Mesendoderm (in vitro differentiated cells): Measurements from ENCODE around the gene PARD3.
"Not testable (repeated sequence)": the region's sequence is repeated elsewhere in the genome, so short reads cannot be mapped to it uniquely, and the experiment has no call there.

Experiments used
- DNase-seq: peaks from one replicate; pipeline ENCODE4 v3.0.0; 2013
- H2AK5ac ChIP-seq: 2 replicates; pipeline ENCODE4 v1.6.1; 2013; ENCODE audit warnings: low read length, inconsistent platforms
- H2BK120ac ChIP-seq: 2 replicates; pipeline ENCODE4 v1.6.1; 2013; ENCODE audit warnings: low read depth, mild to moderate bottlenecking, low read length, moderate library complexity, mixed read lengths
- H2BK15ac ChIP-seq: replicated peaks from 2 replicates; pipeline ENCODE4 v1.6.1; 2013; ENCODE audit warnings: low read depth, mild to moderate bottlenecking, moderate library complexity
- H2BK5ac ChIP-seq: 2 replicates; pipeline ENCODE4 v1.6.1; 2013; ENCODE audit warnings: low read length, inconsistent platforms
- H3K18ac ChIP-seq: 2 replicates; pipeline ENCODE4 v1.6.1; 2013; ENCODE audit warnings: mild to moderate bottlenecking, low read length, mixed read lengths
- H3K23ac ChIP-seq: one replicate; pipeline ENCODE4 v1.6.1; 2013; ENCODE audit warnings: low read length
- H3K27ac ChIP-seq: 2 replicates; pipeline ENCODE4 v1.5.1; 2013; ENCODE audit warnings: low read depth, mild to moderate bottlenecking, inconsistent platforms, low read length, moderate library complexity
- H3K27me3 ChIP-seq: 2 replicates; pipeline ENCODE4 v1.6.1; 2013; ENCODE audit warnings: low read length, control low read depth, mild to moderate bottlenecking, inconsistent platforms; ENCODE audit not compliant: insufficient read depth, poor library complexity
- H3K36me3 ChIP-seq: 2 replicates; pipeline ENCODE4 v1.6.1; 2013; ENCODE audit warnings: low read length, inconsistent platforms; ENCODE audit not compliant: control insufficient read depth, insufficient read depth
- H3K4ac ChIP-seq: one replicate; pipeline ENCODE4 v1.6.1; 2013; ENCODE audit warnings: low read depth, mild to moderate bottlenecking, low read length, moderate library complexity
- H3K4me1 ChIP-seq: 2 replicates; pipeline ENCODE4 v1.6.1; 2013; ENCODE audit warnings: low read depth, low read length, inconsistent platforms; ENCODE audit not compliant: control insufficient read depth
- H3K4me2 ChIP-seq: 2 replicates; pipeline ENCODE4 v1.6.1; 2013; ENCODE audit warnings: low read length
- H3K4me3 ChIP-seq: 2 replicates; pipeline ENCODE4 v1.5.1; 2013; ENCODE audit warnings: mild to moderate bottlenecking, low read length
- H3K56ac ChIP-seq: one replicate; pipeline ENCODE4 v1.6.1; 2013; ENCODE audit warnings: low read length
- H3K79me1 ChIP-seq: 2 replicates; pipeline ENCODE4 v1.6.1; 2013; ENCODE audit warnings: low read length, inconsistent platforms
- H3K79me2 ChIP-seq: 2 replicates; pipeline ENCODE4 v1.6.1; 2013; ENCODE audit warnings: mild to moderate bottlenecking, low read length; ENCODE audit not compliant: control insufficient read depth, insufficient read depth
- H3K9ac ChIP-seq: 2 replicates; pipeline ENCODE4 v1.6.1; 2013; ENCODE audit warnings: low read length, inconsistent platforms
- H4K5ac ChIP-seq: one replicate; pipeline ENCODE4 v1.6.1; 2013; ENCODE audit warnings: low read length
- H4K8ac ChIP-seq: one replicate; pipeline ENCODE4 v1.6.1; 2013; ENCODE audit warnings: low read depth, mild to moderate bottlenecking, control low read depth, low read length, moderate library complexity
- WGBS: extraction: QIAGEN DNeasy Blood & Tissue Kit; methylation state at CpG from one replicate; pipeline ENCODE4 v1.1.7; 2013; ENCODE audit warnings: low lambda C conversion rate, missing lambda C conversion rate; ENCODE audit not compliant: insufficient coverage; ENCODE audit errors: extremely low coverage; 5-methylcytosine and 5-hydroxymethylcytosine counted together

Gene PARD3

DNA sequence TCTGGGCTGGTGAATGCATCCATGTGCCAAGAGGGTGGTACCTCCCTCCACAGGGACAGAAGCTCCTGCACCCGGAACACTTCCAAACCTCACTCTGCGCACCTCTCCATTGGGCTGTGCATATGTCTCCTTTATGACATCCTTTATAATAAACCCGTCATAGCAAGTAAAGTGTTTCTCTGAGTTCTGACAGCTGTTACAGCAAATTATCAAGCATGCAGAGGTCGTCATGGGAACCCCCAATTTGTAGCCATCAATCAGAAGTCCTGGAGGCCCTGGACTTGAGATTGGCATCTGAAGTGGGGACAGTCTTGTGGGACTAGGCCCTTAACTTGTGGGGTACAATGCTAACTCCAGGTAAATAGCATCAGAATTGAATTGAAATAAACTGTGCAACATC is 29.4 kb upstream of the PARD3 start:
- Histone ChIP-seq H3K27me3 (no peaks in the 10 kb centered on the region), H3K4me1 (no peaks in the 10 kb centered on the region), H3K18ac (no peak overlapping the region), H3K27ac (no peak overlapping the region), H2BK120ac (no peak overlapping the region), H3K79me2 (no peaks in the 10 kb centered on the region), H3K36me3 (no peaks in the 10 kb centered on the region), H4K5ac (no peak overlapping the region), H3K4me2 (no peak overlapping the region), H2BK15ac (no peak overlapping the region), H3K4me3 (no peak overlapping the region), H3K4ac (no peak overlapping the region), H3K23ac (no peak overlapping the region), H4K8ac (no peak overlapping the region), H3K79me1 (no peaks in the 10 kb centered on the region), H3K56ac (no peak overlapping the region), H2BK5ac (no peak overlapping the region), H2AK5ac (no peak overlapping the region), H3K9ac (no peak overlapping the region)
- WGBS = no CpG with 5 or more reads among the region's 4 CpGs
- no peak for DNase-seq

DNA sequence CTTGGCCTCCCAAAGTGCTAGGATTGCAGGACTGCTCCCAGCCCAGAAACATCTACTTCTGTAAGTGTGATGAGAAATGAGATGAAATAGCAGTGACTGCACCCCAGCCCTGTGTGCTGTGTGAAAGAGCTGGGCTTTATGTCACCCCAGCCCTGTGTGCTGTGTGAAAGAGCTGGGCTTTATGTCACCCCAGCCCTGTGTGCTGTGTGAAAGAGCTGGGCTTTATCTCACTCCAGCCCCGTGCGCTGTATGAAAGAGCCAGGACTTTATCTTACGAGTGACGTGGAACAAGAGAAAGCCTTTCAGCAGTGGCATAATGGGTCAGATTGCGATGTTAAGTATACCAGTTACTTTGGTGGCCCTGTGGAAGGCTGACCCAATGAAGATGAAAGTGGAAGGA is 28.4 kb upstream of the PARD3 start:
- not testable (repeated sequence) for H2BK120ac ChIP-seq, H3K79me2 ChIP-seq, H3K4me1 ChIP-seq, H3K9ac ChIP-seq, H3K4me2 ChIP-seq, H3K27ac ChIP-seq, H2AK5ac ChIP-seq, H2BK5ac ChIP-seq, H3K23ac ChIP-seq, DNase-seq, H3K79me1 ChIP-seq, H4K5ac ChIP-seq, H4K8ac ChIP-seq, H3K4me3 ChIP-seq, H2BK15ac ChIP-seq, H3K18ac ChIP-seq, H3K27me3 ChIP-seq, H3K36me3 ChIP-seq, H3K4ac ChIP-seq, H3K56ac ChIP-seq
- no CpG with 5 or more reads among the region's 5 CpGs for WGBS

DNA sequence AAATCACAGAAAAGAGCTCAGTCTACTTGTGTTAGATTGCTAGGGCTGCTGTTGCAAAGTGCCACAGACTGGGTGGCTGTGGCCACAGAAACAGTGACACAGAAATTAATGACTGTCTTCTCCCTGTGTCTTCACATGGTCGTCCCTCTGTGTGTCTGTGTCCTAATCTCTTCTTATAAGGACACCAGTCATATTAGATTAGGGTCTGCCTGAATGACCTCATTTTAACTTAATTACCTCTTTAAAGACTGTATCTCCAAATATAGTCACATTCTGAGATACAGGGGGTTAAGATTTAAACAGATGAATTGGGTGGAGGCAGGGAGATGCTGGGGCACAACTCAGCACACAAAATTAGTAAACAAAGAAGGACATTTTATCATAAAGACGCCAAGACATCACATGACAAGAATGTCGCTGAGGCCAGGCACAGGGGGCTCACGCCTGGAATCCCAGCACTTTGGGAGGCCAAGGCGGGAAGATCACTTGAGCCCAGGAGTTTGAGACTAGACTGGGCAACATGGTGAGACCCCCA is 23.3 kb upstream of the PARD3 start:
- H3K4ac ChIP-seq = no peak overlapping the region
- no peak overlapping the region for H3K23ac ChIP-seq
- no peak overlapping the region for H2BK5ac ChIP-seq

DNA sequence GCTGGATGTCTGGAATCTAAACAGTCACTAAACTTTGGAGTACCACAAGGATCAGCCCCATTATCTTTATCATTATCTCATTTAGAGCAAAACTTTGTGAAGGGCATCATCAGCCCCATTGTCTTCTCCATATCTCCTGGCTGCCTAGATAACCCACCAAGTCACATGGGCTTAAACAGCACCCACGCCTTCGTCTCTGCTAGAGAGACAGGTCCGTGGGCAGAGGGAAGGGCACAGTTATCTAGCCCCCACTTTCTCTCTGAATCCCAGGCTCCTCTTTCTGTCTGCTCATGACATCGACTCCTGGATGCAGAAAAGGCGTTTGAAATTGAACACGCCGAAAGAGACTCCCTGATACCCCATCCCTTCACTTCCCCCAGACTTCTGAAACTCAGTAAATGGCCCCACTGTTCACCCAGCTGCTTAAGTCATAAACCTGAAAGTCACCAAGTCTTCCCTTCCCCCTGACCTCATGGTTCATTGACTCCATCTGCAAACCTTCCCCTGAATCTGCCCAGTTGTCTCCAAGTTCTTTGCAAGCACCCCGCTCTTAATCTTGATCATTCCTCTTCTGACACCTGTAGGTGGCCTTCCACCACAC is 20.9 kb upstream of the PARD3 start:
- H2BK120ac ChIP-seq = no peak overlapping the region
- H2BK5ac ChIP-seq = no peak overlapping the region
- H3K36me3 ChIP-seq = no peaks in the 10 kb centered on the region
- no peak for DNase-seq
- no peak overlapping the region for H3K18ac ChIP-seq
- no CpG with 5 or more reads among the region's 8 CpGs for WGBS
- no peak overlapping the region for H3K4me3 ChIP-seq
- H3K23ac ChIP-seq = no peak overlapping the region
- H3K79me2 ChIP-seq = no peaks in the 10 kb centered on the region
- no peaks in the 10 kb centered on the region for H3K79me1 ChIP-seq
- H3K56ac ChIP-seq = no peak overlapping the region
- H3K4ac ChIP-seq = no peak overlapping the region
- H3K27ac ChIP-seq = no peak overlapping the region
- no peak overlapping the region for H2AK5ac ChIP-seq
- H2BK15ac ChIP-seq = no peak overlapping the region
- H3K4me2 ChIP-seq = no peak overlapping the region
- H3K9ac ChIP-seq = no peak overlapping the region
- H4K8ac ChIP-seq = no peak overlapping the region
- H4K5ac ChIP-seq = no peak overlapping the region
- no peaks in the 10 kb centered on the region for H3K27me3 ChIP-seq
- no peaks in the 10 kb centered on the region for H3K4me1 ChIP-seq

More for the DNA sequence above, 23.3 kb upstream of the PARD3 start:
- H3K18ac ChIP-seq = no peak overlapping the region
- no peak overlapping the region for H3K27ac ChIP-seq
- no peaks in the 10 kb centered on the region for H3K36me3 ChIP-seq
- H3K27me3 ChIP-seq = no peaks in the 10 kb centered on the region
- no peak for DNase-seq
- H3K9ac ChIP-seq = no peak overlapping the region
- H2BK120ac ChIP-seq = no peak overlapping the region
- H3K56ac ChIP-seq = no peak overlapping the region
- H3K79me1 ChIP-seq = no peaks in the 10 kb centered on the region
- no peak overlapping the region for H3K4me2 ChIP-seq
- H3K4me1 ChIP-seq = no peaks in the 10 kb centered on the region
- H4K8ac ChIP-seq = no peak overlapping the region
- H2BK15ac ChIP-seq = no peak overlapping the region
- WGBS = no CpG with 5 or more reads among the region's 5 CpGs
- H3K79me2 ChIP-seq = no peaks in the 10 kb centered on the region
- no peak overlapping the region for H4K5ac ChIP-seq
- H2AK5ac ChIP-seq = no peak overlapping the region
- no peak overlapping the region for H3K4me3 ChIP-seq

DNA sequence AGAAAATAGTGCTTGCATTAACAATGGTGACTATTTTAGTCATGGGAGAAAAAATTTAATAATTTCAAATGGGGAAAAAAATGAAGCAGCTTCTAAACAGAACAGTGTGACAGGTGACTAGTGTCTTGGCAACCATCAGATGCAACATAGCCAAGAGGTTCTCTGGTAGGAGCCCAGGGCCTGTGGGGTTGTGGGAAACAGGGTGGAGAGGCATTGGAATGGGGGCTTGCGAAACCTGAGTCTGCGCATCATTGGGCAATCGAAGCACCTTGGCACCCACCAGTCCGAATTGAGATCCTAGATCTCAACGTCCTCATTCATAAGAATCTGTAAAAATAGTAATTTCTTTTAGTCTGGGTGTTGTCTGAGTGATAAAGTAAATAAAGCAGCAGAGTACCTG is 19.2 kb upstream of the PARD3 start:
- no peak for DNase-seq
- Histone ChIP-seq H3K4ac (no peak overlapping the region), H2BK5ac (no peak overlapping the region), H3K4me3 (no peak overlapping the region), H3K79me2 (no peaks in the 10 kb centered on the region), H3K36me3 (no peaks in the 10 kb centered on the region), H3K79me1 (no peaks in the 10 kb centered on the region), H2BK120ac (no peak overlapping the region), H3K18ac (no peak overlapping the region), H3K9ac (no peak overlapping the region), H3K23ac (no peak overlapping the region), H4K5ac (no peak overlapping the region), H3K4me2 (no peak overlapping the region), H3K56ac (no peak overlapping the region), H2AK5ac (no peak overlapping the region), H3K27me3 (no peaks in the 10 kb centered on the region), H3K4me1 (no peaks in the 10 kb centered on the region), H4K8ac (no peak overlapping the region), H2BK15ac (no peak overlapping the region), H3K27ac (no peak overlapping the region)
- WGBS = no CpG with 5 or more reads among the region's 5 CpGs

DNA sequence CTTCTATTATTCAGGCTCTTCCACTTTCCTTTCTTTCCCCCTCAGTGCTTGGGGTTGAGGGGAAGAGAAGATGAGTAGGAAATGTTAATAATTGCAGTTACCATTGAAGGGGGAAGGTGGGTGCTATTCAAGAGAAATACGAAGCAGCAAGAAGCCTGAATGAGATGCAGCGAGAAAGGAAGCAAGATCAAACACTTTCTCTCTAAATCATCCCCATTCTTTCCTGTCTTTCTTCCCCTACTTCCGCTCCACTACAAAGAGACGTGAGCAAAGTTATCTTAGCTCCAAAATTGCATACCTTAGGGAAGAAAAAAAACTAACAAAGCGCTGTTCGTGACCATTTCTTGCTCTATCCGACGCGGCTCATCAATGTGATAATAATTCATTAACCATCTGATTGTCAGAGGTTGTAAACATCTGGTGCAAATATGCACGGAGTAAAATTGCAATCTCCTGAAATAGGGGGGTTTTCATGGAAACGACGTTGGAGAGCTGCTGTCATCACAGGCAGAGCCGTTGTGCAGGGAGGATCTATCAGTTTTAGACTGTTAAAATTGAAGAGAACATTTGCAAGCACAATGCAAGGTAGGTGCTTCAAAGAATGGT is 15.2 kb upstream of the PARD3 start:
- H3K23ac ChIP-seq = no peak overlapping the region
- H3K27ac ChIP-seq = no peak overlapping the region
- H4K5ac ChIP-seq = no peak overlapping the region
- H2BK15ac ChIP-seq = no peak overlapping the region
- no CpG with 5 or more reads among the region's 13 CpGs for WGBS
- H3K36me3 ChIP-seq = no peaks in the 10 kb centered on the region
- H2BK5ac ChIP-seq = no peak overlapping the region
- H3K27me3 ChIP-seq = no peaks in the 10 kb centered on the region
- no peak overlapping the region for H4K8ac ChIP-seq
- no peak overlapping the region for H2BK120ac ChIP-seq
- H3K4me1 ChIP-seq = no peaks in the 10 kb centered on the region
- H3K4me2 ChIP-seq = no peak overlapping the region
- H3K4ac ChIP-seq = no peak overlapping the region
- H3K79me2 ChIP-seq = no peaks in the 10 kb centered on the region
- no peak overlapping the region for H2AK5ac ChIP-seq
- H3K56ac ChIP-seq = no peak overlapping the region
- H3K4me3 ChIP-seq = no peak overlapping the region
- no peaks in the 10 kb centered on the region for H3K79me1 ChIP-seq
- no peak overlapping the region for H3K9ac ChIP-seq
- no peak for DNase-seq
- H3K18ac ChIP-seq = no peak overlapping the region
